Measurements from ENCODE around the gene SMOC2.

- TF ChIP-seq CTCF (IDR thresholded peaks at IDR 0.05) (no peak), POLR2A (IDR thresholded peaks at IDR 0.05; ENCODE audit: low read depth) (no peak), POLR2AphosphoS5 (IDR thresholded peaks at IDR 0.05) (no peak), EP300 (IDR thresholded peaks at IDR 0.05) (no peak)
Observed at GRCh38 chr6:168664956-168665355, 224.0 kb downstream of the SMOC2 start.
